A549 treated with DMSO at 1 μM for 4 hours (cell line): ENCODE data around the gene PROCR. TPM values are rescaled to one million over a fixed set of nuclear protein-coding genes. Genes with fewer than 3 reads are reported as not detected.

Experiments
- total RNA-seq: library from RNA; stranded (reverse); fragments of 200-300 nt; extraction: Qiagen RNA extraction; gene quantifications from 5 replicates; pipeline ENCODE4 v1.2.3, GENCODE V29; 2022; ENCODE audit warnings: low read depth

The PROCR gene
- 101 to 129 TPM (median 125 TPM) in 5 replicates for total RNA-seq

GRCh38 chr20:35171753-35172433, at the start of gene PROCR:
Gene PROCR, plus strand, starts transcription at chr20:35172072. Its CDS starts 83 bp downstream, at chr20:35172155.

GRCh38 chr20:35146920-35147574, 24.8 kb upstream of the PROCR start, which contains the start of gene EDEM2:
Gene EDEM2, minus strand, starts transcription at chr20:35147336. Its CDS starts 78 bp downstream, at chr20:35147258.

GRCh38 chr20:35226126-35226883, 54.4 kb downstream of the PROCR start, which contains the start of gene MMP24:
Gene MMP24, plus strand, starts transcription at chr20:35226690. Its CDS starts 49 bp downstream, at chr20:35226739.

Other genes starting within 250 kb of the PROCR start
- gene GSS, start 216.3 kb upstream of the PROCR start, total RNA-seq = 56.8 to 60.3 TPM (median 59.2 TPM) in 5 replicates
- gene MYH7B, start 216.2 kb upstream of the PROCR start, total RNA-seq = 0.08 to 0.17 TPM (median 0.13 TPM) in 4 of 5 replicates, not detected in the other
- gene TRPC4AP, start 79.3 kb upstream of the PROCR start, total RNA-seq = 46.7 to 61.3 TPM (median 57.9 TPM) in 5 replicates
- gene EDEM2, start 24.7 kb upstream of the PROCR start, total RNA-seq = 47.4 to 49.0 TPM (median 48.2 TPM) in 5 replicates
- 18.1 to 20.7 TPM (median 19.9 TPM) in 5 replicates for gene MMP24, start 54.6 kb downstream of the PROCR start, total RNA-seq
- 52.7 to 82.4 TPM (median 71.4 TPM) in 5 replicates for gene MMP24OS, start 106.0 kb downstream of the PROCR start, total RNA-seq
- 362 to 409 TPM (median 372 TPM) in 5 replicates for gene EIF6, start 112.7 kb downstream of the PROCR start, total RNA-seq
- gene FAM83C, start 120.4 kb downstream of the PROCR start, total RNA-seq = 0.02 to 0.06 TPM in 2 of 5 replicates, not detected in the others
- gene UQCC1, start 239.9 kb downstream of the PROCR start, total RNA-seq = 30.4 to 37.1 TPM (median 35.1 TPM) in 5 replicates